HG03457 (cell line): Measurements from ENCODE around the gene MAP3K21.

Experiments
- ATAC-seq: cut with Tn5 transposase; IDR thresholded peaks from one replicate; pipeline ENCODE4 v1.9.1; 2021; ENCODE audit warnings: moderate number of reproducible peaks; ENCODE audit not compliant: unreplicated experiment

The MAP3K21 gene

DNA sequence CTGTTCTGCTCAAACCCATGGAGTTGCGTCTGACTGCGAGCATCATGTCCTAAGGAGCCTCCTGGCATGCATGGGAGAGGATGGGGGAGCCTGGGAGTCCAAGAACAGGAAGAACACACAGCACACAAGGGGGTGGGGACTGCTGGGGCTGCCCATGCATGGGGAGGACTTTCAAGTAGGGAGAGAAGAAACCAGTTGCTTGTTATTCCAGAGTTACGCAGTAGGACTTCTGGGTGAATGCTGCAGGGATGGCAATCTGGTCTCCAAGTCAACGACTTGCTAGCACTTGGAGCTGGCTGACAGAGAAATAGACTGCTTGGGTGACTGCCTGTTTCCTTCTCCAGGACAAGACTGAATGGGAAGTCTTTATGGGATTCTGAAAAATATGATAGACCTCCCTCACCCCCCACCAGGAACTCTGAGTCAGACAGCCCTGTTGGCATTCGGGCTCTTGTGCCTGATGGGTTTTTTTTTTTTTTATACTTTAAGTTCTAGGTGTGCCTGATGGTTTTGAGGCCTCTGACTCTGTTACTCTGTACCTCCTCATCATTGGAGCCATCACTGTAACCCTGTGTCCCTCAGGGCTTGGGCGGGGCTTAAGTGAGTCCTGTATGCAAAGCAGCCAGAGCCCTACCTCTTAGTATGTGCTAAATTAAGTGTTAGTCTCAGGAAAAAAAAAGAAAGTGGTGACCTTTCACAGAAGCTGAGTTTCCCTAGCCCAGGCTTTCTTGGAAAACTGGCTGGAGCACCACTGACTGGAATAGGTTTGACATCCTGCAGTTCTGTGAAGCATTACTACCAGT is 30.3 kb downstream of the MAP3K21 start:
- no peak for ATAC-seq

DNA sequence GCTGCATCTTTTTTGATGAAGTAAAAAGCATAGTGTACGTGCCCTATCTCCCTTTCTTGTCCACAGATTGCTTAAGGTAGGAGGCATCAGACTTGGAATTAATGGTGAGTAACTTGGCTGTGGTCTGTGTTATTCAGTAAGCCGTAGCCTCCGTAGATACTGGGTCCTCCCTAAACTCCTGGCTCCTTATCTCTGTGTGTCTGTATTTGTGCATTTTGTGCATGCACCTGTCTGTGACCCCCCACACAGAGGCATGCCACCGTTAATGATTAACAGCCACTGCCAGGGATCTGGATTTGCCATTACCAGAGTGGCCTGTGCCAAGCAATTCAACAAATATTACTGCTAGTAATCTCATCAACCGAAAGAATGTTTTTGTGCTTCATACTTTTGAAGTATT is 31.9 kb downstream of the MAP3K21 start:
- ATAC-seq, result no peak

DNA sequence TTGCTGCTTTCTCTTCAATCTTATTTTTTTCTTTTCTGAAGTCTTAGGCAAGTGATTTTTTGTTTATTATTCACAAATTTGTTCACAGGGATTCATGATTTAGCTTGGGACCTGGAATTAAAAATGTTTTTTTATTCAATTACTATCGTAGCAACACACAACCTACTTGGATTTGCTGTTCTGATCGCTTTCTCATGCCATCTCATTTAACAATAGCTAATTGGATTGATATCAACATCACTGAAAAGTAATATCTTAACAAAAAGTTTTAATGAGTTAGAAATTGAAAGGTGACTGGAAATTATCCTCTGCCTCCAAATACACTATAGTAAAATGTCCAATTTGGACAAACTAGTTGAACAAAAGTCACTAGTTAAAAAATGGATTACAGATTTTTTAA is 32.4 kb downstream of the MAP3K21 start:
- no peak for ATAC-seq

DNA sequence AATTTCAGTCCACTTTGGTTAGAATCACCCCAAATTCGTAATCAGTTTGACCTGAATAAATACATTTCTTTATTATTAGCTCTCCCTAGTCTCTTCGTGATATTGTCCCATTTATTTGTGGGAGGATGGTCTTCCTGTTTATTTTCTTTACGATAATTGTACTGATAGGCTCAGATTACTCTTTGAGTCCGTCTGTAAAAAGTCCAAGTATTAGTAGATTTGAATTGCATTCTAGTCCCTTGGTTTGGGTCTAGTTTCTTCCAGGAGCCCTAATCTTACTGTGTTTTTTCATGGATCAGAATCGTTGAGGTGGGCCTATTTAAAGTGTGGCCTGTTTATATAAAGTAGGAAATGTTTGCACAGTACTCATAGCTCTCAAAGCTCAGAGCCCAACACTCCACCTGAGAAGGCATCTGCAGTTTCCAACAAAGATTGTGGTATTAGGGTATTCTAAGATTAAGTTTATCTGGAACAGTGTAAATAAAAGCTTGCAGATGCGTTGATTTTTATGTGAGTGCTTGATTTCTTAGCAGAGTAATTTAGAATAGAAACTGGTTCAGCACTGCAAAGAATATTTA is 33.1 kb downstream of the MAP3K21 start:
- ATAC-seq, result no peak

DNA sequence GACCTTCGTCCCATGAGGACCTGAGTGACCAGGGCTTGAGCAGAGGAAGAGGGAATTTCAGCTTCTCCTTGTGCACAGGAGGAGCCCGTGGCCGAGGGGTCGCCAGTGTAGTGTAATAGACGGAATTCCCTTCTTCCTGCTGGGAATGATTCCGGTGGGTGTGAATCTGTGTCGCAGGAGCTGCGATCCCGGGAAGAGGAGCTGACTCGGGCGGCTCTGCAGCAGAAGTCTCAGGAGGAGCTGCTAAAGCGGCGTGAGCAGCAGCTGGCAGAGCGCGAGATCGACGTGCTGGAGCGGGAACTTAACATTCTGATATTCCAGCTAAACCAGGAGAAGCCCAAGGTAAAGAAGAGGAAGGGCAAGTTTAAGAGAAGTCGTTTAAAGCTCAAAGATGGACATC is 34.4 kb downstream of the MAP3K21 start:
- no peak for ATAC-seq

DNA sequence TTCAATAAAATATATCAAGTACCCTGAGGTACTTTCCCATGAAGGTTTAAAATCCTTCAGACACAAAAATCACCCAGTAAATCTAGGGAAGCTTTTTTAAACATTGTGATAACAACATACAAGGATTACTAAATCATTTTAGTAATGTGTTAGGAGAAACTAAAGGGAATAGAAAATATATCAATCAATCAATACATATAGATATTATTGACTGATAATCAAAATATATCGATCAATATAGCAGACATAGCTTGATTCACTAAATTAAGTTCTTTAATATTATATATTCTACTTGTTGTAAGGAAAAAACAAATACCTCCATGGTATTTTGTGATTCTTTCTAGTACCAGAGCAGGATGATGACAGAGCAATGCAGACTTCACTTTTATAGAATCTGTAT is 35.2 kb downstream of the MAP3K21 start:
- ATAC-seq, result no peak

DNA sequence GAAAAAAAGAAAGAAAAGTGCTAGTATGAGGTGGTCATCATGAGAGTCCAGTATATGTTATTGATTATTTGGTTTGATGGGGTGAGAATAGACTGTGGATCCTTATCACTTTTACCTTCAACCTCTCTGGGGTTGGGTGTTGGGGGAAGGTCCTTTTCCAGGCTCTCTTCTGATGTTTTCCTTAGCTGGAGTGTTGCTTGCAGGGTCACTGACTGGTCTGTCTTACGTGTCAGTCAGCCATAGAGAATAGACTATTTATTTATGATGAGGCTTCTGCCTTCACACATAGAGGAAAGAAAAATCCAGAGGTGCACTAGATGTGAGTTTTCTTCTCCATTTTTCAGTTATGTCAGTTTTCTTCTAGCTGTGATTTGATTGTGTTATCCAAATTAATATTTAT is 36.5 kb downstream of the MAP3K21 start:
- no peak for ATAC-seq

DNA sequence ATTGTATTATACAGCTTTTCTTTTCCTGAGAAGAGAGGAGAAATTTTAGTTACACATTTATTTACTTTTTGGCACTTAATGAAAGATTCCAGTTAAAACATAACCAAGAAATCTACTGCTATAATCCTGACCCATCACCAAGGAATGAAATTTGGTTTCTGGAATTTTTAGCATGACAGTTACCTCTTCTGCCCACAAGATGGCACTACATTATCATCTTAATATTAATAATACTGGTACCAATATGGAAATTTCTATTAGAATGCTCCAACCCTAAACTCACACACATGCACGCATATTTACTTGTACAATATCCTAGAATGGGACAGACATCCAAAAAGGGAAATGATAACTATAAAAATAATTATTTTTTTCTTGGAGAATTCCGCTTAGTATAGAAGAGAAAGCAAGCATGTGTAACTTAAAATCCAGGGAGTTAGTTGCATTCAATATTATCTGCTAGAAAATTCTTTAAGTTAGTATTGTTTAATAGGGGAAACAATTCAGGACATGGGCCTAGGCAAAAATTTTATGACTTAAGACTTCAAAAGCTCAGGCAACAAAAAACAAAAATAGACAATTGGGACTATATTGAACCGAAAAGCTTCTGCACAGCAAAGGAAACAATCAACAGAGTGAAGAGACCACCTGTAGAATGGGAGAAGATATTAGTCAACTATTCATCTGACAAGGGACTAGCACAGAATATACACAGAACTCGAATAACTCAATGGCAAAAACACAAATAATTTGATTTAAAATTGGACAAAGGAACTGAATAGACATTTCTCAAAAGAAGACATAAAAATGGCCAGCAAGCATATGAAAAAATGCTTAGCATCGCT is 37.4 kb downstream of the MAP3K21 start:
- ATAC-seq, result no peak

DNA sequence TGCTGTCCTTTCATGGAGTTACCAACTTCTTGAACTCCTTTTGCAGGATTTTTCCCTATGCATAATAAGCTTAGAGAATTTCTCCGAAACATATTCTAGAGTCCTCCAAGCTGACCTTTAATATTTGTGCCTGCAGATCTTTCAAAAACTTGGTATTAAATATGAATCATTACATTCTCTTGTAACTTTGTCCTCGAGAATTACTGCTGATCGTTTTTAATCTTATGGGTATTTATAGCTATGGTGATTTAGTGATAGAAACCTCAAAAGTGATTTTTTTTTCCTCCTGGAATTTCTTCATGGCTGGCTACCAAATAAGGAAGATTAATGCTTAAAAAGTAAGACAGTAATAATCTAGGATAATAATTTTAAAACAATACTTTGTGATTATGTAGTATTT is 39.1 kb downstream of the MAP3K21 start:
- ATAC-seq, result no peak

DNA sequence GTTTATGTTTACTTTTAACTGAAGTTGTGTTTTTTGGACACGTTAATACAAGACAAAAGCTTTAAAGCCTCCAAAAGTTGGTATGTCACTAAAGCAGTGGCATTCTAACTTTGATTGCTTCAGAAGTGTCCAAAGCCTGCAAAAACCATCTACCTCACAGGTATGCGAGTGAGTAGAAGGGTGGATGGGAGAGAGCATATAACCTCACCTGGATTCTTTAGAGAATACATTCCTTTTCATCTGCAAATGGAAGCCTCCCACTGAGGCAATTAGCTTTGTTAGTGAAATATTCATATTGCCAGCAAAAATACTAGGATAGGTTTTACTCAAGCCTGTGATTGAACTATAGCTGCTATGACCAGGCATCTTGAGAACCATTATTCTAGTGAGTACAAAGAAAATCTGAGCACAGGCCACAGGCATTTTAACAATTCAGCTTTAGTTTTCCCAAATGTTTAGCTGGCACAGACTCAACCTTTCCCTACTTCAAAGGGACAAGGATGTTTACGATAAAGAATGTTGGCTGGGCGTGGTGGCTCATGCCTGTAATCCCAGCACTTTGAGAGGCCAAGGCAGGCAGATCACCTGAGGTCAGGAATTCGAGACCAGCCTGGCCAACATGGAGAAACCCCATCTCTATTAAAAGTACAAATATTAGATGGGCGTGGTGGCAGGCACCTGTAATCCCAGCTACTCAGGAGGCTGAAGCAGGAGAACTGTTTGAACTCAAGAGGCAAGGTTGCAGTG is 39.7 kb downstream of the MAP3K21 start:
- ATAC-seq, result no peak

DNA sequence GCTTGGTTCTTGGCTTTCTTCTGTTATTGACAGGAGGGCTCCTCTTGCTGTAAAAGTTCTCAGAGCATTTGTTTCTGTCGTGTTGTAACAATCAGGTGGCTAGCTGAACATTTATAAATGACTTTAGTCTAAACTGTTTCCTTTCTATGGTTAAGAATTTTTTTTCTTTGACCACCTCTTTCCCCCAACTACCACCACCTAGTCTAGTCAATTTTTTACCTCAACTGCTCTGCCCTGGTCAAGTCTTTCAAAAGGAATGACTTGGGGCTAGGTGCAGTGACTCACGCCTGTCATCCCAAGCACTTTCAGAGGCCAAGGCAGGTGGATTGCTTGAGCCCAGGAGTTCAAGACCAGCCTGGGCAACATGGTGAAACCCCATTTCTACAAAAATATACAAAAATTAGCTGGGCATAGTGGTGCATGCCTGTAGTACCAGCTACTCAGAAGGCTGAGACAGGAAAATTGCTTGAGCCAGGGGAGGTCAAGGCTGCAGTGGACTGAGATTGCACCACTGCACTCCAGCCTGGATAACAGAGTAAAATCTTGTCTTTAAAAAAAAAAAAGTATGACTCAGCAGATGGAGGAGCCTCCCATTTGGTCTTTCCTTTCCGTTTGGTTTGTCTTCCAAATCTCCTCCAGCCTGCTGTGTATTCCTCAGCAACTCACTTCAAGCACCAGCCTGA is 40.7 kb downstream of the MAP3K21 start:
- no peak for ATAC-seq

DNA sequence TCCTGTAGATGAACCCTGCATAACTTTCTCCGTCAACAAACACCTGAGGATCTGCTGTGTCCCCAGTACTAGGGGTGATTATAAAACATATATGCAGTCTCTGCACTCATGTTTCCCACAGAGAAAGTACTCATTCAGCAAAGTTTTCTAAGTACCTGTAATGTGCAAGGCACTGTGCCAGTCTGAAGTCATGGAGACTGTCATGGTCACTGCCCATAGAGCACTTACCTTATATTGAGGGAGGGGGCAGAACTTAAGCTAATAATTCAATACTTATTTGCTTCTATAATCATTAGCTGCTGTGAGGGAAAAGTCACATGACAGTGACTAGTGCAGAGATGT is 41.2 kb downstream of the MAP3K21 start:
- ATAC-seq, result no peak

DNA sequence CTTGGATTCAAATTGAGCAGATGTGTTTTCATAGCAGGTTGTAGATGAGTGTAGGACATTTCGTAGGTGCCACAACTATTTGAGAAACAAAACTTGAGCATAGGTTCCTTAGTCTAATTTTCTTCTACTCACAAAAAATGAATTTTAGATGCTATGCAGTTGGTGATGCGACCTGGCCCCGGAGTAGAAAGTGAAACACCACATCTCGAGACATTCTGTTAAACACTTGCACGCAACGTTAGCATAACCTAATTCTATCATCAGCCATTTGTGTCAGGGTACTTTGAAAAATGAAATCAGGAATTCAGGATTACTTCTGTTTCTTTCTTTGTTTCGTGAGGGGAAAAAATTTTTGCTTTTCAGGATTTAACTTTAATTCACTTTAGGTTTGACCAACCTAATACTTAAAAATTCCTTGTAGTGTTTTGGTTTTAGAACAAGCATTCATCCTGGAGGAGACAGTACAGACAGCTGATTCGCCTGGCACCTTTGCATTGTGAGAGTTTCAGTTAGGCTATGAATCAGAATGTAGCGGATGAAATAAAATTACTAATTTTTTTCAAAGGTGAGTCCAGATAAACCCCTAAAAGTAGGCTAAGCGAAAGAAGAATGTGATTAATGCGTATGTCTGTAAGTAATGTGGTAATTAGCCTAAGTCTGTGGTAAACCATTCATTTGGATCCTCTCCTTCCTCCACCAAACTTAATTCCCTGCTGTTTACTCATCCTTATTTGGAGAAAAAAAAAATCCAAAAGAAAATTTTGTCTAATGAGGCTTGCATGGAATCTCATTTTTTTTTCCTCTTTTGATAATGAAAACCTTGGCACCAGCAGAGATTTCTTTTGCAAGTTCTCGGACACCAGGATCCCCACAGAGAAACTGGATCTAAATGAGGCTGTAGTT is 44.9 kb downstream of the MAP3K21 start:
- ATAC-seq, result no peak

DNA sequence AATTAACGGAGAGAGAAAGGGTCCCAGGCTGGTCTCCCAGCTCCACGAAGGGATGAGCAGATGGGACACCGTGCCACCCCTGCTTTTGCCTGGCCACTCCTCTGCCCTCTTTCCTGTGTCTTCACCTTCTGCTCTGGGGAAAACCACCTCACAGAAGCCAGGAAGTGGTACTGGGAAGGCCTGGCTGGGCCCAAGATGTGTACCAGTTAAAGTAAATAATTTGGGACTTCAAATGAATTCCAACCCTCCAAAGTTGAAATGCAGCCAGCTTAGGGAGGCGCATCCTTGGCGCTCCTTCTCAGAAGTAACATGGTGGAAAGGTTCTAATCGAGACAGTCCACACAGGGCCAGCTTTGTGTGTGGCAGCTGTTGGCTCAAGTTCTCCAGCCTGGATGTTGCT is 45.7 kb downstream of the MAP3K21 start:
- no peak for ATAC-seq

DNA sequence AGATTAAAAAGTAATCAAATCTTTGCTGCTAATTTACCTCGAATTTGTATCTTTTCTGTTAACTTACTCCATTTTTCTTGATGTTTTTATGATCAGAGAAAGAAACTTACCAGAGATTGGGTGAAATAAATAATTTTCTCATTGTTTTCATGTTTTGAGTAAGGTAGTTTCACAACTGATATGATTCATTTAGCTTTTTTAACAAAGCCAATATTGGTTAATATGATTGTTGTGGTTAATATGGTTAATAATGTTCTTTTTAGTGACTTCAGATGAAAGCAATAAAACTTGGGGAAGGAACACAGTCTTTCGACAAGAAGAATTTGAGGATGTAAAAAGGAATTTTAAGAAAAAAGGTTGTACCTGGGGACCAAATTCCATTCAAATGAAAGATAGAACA is 48.1 kb downstream of the MAP3K21 start:
- no peak for ATAC-seq

DNA sequence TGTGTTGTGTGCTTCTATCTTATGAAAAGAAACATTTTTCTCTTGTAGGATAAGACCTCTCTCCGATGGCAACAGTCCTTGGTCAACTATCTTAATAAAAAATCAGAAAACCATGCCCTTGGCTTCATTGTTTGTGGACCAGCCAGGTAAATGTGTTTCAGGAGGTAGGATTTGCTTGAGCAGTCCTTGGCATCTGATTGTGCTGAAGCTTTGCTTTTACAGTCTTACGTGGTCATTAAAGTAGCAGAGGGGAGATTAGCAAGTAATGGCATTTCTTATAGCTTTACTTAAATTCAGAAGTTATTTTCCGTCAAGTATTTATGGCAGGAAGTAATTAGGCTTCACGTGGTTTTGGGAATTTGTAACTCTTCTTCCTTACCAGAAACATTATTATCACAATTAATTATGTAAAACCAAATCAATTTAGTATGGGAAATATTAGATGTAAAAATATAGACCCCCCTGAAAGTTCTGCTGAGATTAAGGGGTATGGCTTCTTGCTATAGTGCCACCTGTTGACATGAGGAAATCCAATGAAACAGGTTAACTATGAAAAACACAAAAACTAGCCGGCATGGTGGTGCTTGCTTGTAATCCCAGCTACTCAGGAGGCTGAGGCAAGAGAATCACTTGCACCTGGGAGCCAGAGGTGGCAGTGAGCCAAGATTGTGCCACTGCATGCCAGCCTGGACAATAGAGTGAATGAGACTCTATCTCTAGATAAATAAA is 49.0 kb downstream of the MAP3K21 start:
- no peak for ATAC-seq

DNA sequence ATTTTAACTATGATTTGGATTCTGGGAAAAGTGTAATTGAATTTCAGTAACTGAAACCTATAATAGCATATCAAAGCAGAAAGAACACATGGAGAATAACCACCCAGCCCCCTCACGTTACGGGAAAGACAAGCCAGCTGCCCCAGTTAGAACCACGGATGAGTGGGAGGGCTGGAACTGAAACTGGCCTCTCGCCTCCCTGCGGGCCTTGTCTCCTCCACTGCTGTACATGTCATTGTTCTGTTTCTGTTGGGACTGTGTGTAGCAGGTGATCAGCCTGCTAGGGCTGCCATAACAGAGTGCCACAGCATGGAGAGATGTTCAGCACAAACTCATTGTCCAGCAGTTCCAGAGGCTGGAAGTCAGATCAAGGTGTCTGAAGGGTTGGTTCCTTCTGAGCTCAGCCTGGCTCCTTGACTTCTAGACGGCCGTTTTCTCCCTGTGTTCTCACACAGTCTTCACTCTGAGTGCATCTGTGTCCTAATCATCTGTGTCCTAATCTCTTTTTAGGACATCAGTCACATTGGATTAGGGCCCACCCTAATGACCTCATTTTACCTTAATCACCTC is 52.4 kb downstream of the MAP3K21 start:
- ATAC-seq, result no peak

DNA sequence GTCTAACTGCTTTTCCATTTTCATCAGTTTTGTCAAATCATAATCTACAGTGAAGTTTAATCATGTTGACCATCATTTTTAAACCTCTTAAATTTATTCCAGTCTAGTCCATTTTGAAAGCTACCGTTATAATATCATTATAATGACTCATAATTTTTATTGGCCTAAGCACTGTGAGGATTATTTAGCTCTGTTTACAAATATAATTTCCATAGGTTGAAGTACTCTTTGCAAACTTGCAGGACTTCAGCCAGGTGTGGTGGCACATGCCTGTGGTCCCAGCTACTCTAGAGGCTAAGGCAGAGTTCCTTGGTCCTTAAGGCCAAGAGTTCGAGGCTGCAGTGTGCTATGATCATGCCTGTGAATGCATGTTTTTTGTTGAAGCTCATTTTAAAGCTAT is 54.3 kb downstream of the MAP3K21 start:
- no peak for ATAC-seq

DNA sequence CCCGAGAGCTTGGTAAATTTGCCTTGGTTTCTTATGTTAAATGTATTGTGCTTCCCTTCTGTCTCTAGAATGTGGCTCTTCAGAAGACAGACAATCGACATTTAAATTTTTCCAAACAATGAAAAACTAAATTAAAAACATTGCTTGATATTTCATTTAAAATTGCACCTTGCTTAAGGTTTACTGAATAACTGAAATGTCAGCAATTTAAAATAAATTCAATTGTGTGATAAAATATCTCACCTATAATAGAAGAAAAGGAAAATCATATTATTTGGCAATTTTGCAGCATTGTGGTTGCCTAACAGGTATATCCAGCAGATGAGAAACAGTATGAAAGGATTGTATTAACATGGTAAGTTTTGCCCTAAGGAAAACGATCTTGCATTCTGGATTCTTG is 56.5 kb downstream of the MAP3K21 start:
- no peak for ATAC-seq
